Endothelial cell of umbilical vein (primary cell): Measurements from ENCODE around the gene DEFB114.

Experiments used
- EZH2 ChIP-seq: IDR thresholded peaks from 2 replicates; pipeline ENCODE4 v1.6.1; 2012; ENCODE audit warnings: borderline replicate concordance, low read depth, mild to moderate bottlenecking, moderate library complexity, low read length, inconsistent platforms; ENCODE audit not compliant: severe bottlenecking
- FOS ChIP-seq: IDR thresholded peaks from 2 replicates; pipeline ENCODE4 v1.6.1; 2011; ENCODE audit warnings: mild to moderate bottlenecking, low read length, moderate library complexity, borderline replicate concordance; ENCODE audit not compliant: insufficient read depth
- MYC ChIP-seq: IDR thresholded peaks from one replicate; pipeline ENCODE4 v1.6.1; 2011; ENCODE audit warnings: mild to moderate bottlenecking, low read depth, low read length
- POLR2A ChIP-seq: IDR thresholded peaks from 2 replicates; pipeline ENCODE4 v1.6.1; 2012; ENCODE audit warnings: low read depth, mild to moderate bottlenecking, control low read depth, low read length
- POLR2AphosphoS5 ChIP-seq: IDR thresholded peaks from 2 replicates; pipeline ENCODE4 v1.6.1; 2012; ENCODE audit warnings: low read depth, mild to moderate bottlenecking, control low read depth, low read length, moderate library complexity; ENCODE audit not compliant: insufficient read depth
- TF ChIP-seq, protein P1 (sequence below), 2 donors: IDR thresholded peaks; 1 replicate in 1 of 2; 2 replicates in 1 of 2; pipeline ENCODE4 v1.5.1; 2011; ENCODE audit warnings: low read length in 2 of 2, mild to moderate bottlenecking in 2 of 2, moderate library complexity in 2 of 2, control low read depth in 1 of 2, inconsistent platforms in 1 of 2, low read depth in 1 of 2; ENCODE audit not compliant: insufficient read depth in 1 of 2; ENCODE audit errors: extremely low read depth in 1 of 2

DNA sequence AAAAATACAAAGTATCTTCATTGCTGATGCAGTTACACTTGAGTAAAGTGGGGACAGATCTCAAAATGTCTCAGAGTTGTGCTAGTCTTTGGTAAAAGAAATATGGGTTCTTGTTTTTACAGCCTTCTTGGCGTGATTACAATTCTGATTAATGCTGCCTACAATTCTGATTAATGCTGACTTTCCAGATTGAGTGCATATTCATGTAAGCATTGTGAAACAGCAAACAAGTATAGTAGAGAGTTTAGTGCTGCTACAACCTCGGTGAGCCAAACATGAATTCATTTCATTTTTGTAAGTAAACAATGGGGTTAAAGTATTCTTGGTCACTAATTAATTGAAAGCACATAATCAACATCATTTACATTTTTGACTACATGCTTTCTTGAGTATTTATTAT is 5.6 kb upstream of the DEFB114 start, which contains the start of gene DEFB113:
- TF ChIP-seq POLR2A (no peak), FOS (no peak), EZH2 (no peak), POLR2AphosphoS5 (no peak), MYC (no peak)
- TF ChIP-seq, protein P1, sequence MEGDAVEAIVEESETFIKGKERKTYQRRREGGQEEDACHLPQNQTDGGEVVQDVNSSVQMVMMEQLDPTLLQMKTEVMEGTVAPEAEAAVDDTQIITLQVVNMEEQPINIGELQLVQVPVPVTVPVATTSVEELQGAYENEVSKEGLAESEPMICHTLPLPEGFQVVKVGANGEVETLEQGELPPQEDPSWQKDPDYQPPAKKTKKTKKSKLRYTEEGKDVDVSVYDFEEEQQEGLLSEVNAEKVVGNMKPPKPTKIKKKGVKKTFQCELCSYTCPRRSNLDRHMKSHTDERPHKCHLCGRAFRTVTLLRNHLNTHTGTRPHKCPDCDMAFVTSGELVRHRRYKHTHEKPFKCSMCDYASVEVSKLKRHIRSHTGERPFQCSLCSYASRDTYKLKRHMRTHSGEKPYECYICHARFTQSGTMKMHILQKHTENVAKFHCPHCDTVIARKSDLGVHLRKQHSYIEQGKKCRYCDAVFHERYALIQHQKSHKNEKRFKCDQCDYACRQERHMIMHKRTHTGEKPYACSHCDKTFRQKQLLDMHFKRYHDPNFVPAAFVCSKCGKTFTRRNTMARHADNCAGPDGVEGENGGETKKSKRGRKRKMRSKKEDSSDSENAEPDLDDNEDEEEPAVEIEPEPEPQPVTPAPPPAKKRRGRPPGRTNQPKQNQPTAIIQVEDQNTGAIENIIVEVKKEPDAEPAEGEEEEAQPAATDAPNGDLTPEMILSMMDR (IDR thresholded peaks at IDR 0.05; ENCODE audit: extremely low read depth in 1 of 2, insufficient read depth in 1 of 2, low read depth in 1 of 2, low read length in 2 of 2), result no peak
